ENCODE data around the gene VEGFC.

The VEGFC gene

GRCh38 chr4:176779421-176779820 is 13.3 kb downstream of the VEGFC start:
- H3K4me3 ChIP-seq (ENCODE audit: low read length), result no peak overlapping the region

GRCh38 chr4:176778491-176778890 is 14.2 kb downstream of the VEGFC start:
- H3K9ac ChIP-seq (ENCODE audit: low read length), result no peak overlapping the region
- no peaks in the 10 kb centered on the region for H3K36me3 ChIP-seq (ENCODE audit: control insufficient read depth, insufficient read depth, low read length)
- no peak overlapping the region for H3K4me3 ChIP-seq (ENCODE audit: low read length)
- no peaks in the 10 kb centered on the region for H3K27me3 ChIP-seq (ENCODE audit: control insufficient read depth, insufficient read depth, low read length)
- no peaks in the 10 kb centered on the region for H3K4me1 ChIP-seq (ENCODE audit: control insufficient read depth, insufficient read depth, low read length)
- H3K9me3 ChIP-seq (ENCODE audit: control insufficient read depth, low read length), result no peaks in the 10 kb centered on the region

More at GRCh38 chr4:176779421-176779820, 13.3 kb downstream of the VEGFC start:
- no peaks in the 10 kb centered on the region for H3K36me3 ChIP-seq (ENCODE audit: control insufficient read depth, insufficient read depth, low read length)
- H3K4me1 ChIP-seq (ENCODE audit: control insufficient read depth, insufficient read depth, low read length), result no peaks in the 10 kb centered on the region
- H3K9me3 ChIP-seq (ENCODE audit: control insufficient read depth, low read length), result no peaks in the 10 kb centered on the region
- no peak overlapping the region for H3K9ac ChIP-seq (ENCODE audit: low read length)
- no peaks in the 10 kb centered on the region for H3K27me3 ChIP-seq (ENCODE audit: control insufficient read depth, insufficient read depth, low read length)

GRCh38 chr4:176778063-176778462 is 14.7 kb downstream of the VEGFC start:
- H3K4me1 ChIP-seq (ENCODE audit: control insufficient read depth, insufficient read depth, low read length), result no peaks in the 10 kb centered on the region
- no peaks in the 10 kb centered on the region for H3K9me3 ChIP-seq (ENCODE audit: control insufficient read depth, low read length)
- no peaks in the 10 kb centered on the region for H3K36me3 ChIP-seq (ENCODE audit: control insufficient read depth, insufficient read depth, low read length)
- H3K4me3 ChIP-seq (ENCODE audit: low read length), result no peak overlapping the region
- no peaks in the 10 kb centered on the region for H3K27me3 ChIP-seq (ENCODE audit: control insufficient read depth, insufficient read depth, low read length)
- H3K9ac ChIP-seq (ENCODE audit: low read length), result no peak overlapping the region

GRCh38 chr4:176775338-176775737 is 17.4 kb downstream of the VEGFC start:
- H3K36me3 ChIP-seq (ENCODE audit: control insufficient read depth, insufficient read depth, low read length), result no peaks in the 10 kb centered on the region
- H3K27me3 ChIP-seq (ENCODE audit: control insufficient read depth, insufficient read depth, low read length), result no peaks in the 10 kb centered on the region
- H3K4me1 ChIP-seq (ENCODE audit: control insufficient read depth, insufficient read depth, low read length), result no peaks in the 10 kb centered on the region
- no peaks in the 10 kb centered on the region for H3K9me3 ChIP-seq (ENCODE audit: control insufficient read depth, low read length)
- no peak overlapping the region for H3K4me3 ChIP-seq (ENCODE audit: low read length)
- no peak overlapping the region for H3K9ac ChIP-seq (ENCODE audit: low read length)

GRCh38 chr4:176774852-176775251 is 17.9 kb downstream of the VEGFC start:
- Histone ChIP-seq H3K4me3 (ENCODE audit: low read length) (no peak overlapping the region), H3K36me3 (ENCODE audit: control insufficient read depth, insufficient read depth, low read length) (no peaks in the 10 kb centered on the region), H3K4me1 (ENCODE audit: control insufficient read depth, insufficient read depth, low read length) (no peaks in the 10 kb centered on the region), H3K9ac (ENCODE audit: low read length) (no peak overlapping the region), H3K27me3 (ENCODE audit: control insufficient read depth, insufficient read depth, low read length) (no peaks in the 10 kb centered on the region), H3K9me3 (ENCODE audit: control insufficient read depth, low read length) (no peaks in the 10 kb centered on the region)

- no peak overlapping the region for H3K4me3 ChIP-seq (ENCODE audit: low read length)
- H3K36me3 ChIP-seq (ENCODE audit: control insufficient read depth, insufficient read depth, low read length), result no peaks in the 10 kb centered on the region
- H3K27me3 ChIP-seq (ENCODE audit: control insufficient read depth, insufficient read depth, low read length), result no peaks in the 10 kb centered on the region
- no peak overlapping the region for H3K9ac ChIP-seq (ENCODE audit: low read length)
- no peaks in the 10 kb centered on the region for H3K4me1 ChIP-seq (ENCODE audit: control insufficient read depth, insufficient read depth, low read length)
- no peaks in the 10 kb centered on the region for H3K9me3 ChIP-seq (ENCODE audit: control insufficient read depth, low read length)
Measured at GRCh38 chr4:176769514-176769913, 23.2 kb downstream of the VEGFC start.

- no peaks in the 10 kb centered on the region for H3K4me1 ChIP-seq (ENCODE audit: control insufficient read depth, insufficient read depth, low read length)
- no peak overlapping the region for H3K9ac ChIP-seq (ENCODE audit: low read length)
- H3K4me3 ChIP-seq (ENCODE audit: low read length), result no peak overlapping the region
- no peaks in the 10 kb centered on the region for H3K36me3 ChIP-seq (ENCODE audit: control insufficient read depth, insufficient read depth, low read length)
- no peaks in the 10 kb centered on the region for H3K27me3 ChIP-seq (ENCODE audit: control insufficient read depth, insufficient read depth, low read length)
- H3K9me3 ChIP-seq (ENCODE audit: control insufficient read depth, low read length), result no peaks in the 10 kb centered on the region
Measured at GRCh38 chr4:176767183-176767582, 25.5 kb downstream of the VEGFC start.

GRCh38 chr4:176762661-176763308 is 29.9 kb downstream of the VEGFC start:
- H3K4me1 ChIP-seq (ENCODE audit: control insufficient read depth, insufficient read depth, low read length), result no peaks in the 10 kb centered on the region
- H3K9ac ChIP-seq (ENCODE audit: low read length), result no peak overlapping the region
- H3K36me3 ChIP-seq (ENCODE audit: control insufficient read depth, insufficient read depth, low read length), result no peaks in the 10 kb centered on the region
- no peaks in the 10 kb centered on the region for H3K9me3 ChIP-seq (ENCODE audit: control insufficient read depth, low read length)
- no peak overlapping the region for H3K4me3 ChIP-seq (ENCODE audit: low read length)
- no peaks in the 10 kb centered on the region for H3K27me3 ChIP-seq (ENCODE audit: control insufficient read depth, insufficient read depth, low read length)

- Histone ChIP-seq H3K9ac (ENCODE audit: low read length) (no peak overlapping the region), H3K4me3 (ENCODE audit: low read length) (no peak overlapping the region), H3K27me3 (ENCODE audit: control insufficient read depth, insufficient read depth, low read length) (no peaks in the 10 kb centered on the region), H3K9me3 (ENCODE audit: control insufficient read depth, low read length) (no peaks in the 10 kb centered on the region), H3K36me3 (ENCODE audit: control insufficient read depth, insufficient read depth, low read length) (no peaks in the 10 kb centered on the region), H3K4me1 (ENCODE audit: control insufficient read depth, insufficient read depth, low read length) (no peaks in the 10 kb centered on the region)
Measured at GRCh38 chr4:176761872-176762271, 30.9 kb downstream of the VEGFC start.

GRCh38 chr4:176760471-176760870 is 32.3 kb downstream of the VEGFC start:
- no peak overlapping the region for H3K9ac ChIP-seq (ENCODE audit: low read length)
- no peaks in the 10 kb centered on the region for H3K9me3 ChIP-seq (ENCODE audit: control insufficient read depth, low read length)
- no peaks in the 10 kb centered on the region for H3K27me3 ChIP-seq (ENCODE audit: control insufficient read depth, insufficient read depth, low read length)
- no peak overlapping the region for H3K4me3 ChIP-seq (ENCODE audit: low read length)
- no peaks in the 10 kb centered on the region for H3K36me3 ChIP-seq (ENCODE audit: control insufficient read depth, insufficient read depth, low read length)
- no peaks in the 10 kb centered on the region for H3K4me1 ChIP-seq (ENCODE audit: control insufficient read depth, insufficient read depth, low read length)

GRCh38 chr4:176758731-176759130 is 34.0 kb downstream of the VEGFC start:
- Histone ChIP-seq H3K9me3 (ENCODE audit: control insufficient read depth, low read length) (no peaks in the 10 kb centered on the region), H3K27me3 (ENCODE audit: control insufficient read depth, insufficient read depth, low read length) (no peaks in the 10 kb centered on the region), H3K4me3 (ENCODE audit: low read length) (no peak overlapping the region), H3K36me3 (ENCODE audit: control insufficient read depth, insufficient read depth, low read length) (no peaks in the 10 kb centered on the region), H3K9ac (ENCODE audit: low read length) (no peak overlapping the region), H3K4me1 (ENCODE audit: control insufficient read depth, insufficient read depth, low read length) (no peaks in the 10 kb centered on the region)

GRCh38 chr4:176758323-176758722 is 34.4 kb downstream of the VEGFC start:
- H3K9me3 ChIP-seq (ENCODE audit: control insufficient read depth, low read length), result no peaks in the 10 kb centered on the region
- H3K27me3 ChIP-seq (ENCODE audit: control insufficient read depth, insufficient read depth, low read length), result no peaks in the 10 kb centered on the region
- H3K9ac ChIP-seq (ENCODE audit: low read length), result no peak overlapping the region
- H3K4me3 ChIP-seq (ENCODE audit: low read length), result no peak overlapping the region
- H3K4me1 ChIP-seq (ENCODE audit: control insufficient read depth, insufficient read depth, low read length), result no peaks in the 10 kb centered on the region
- H3K36me3 ChIP-seq (ENCODE audit: control insufficient read depth, insufficient read depth, low read length), result no peaks in the 10 kb centered on the region

- Histone ChIP-seq H3K27me3 (ENCODE audit: control insufficient read depth, insufficient read depth, low read length) (no peaks in the 10 kb centered on the region), H3K4me1 (ENCODE audit: control insufficient read depth, insufficient read depth, low read length) (no peaks in the 10 kb centered on the region), H3K9ac (ENCODE audit: low read length) (no peak overlapping the region), H3K9me3 (ENCODE audit: control insufficient read depth, low read length) (no peaks in the 10 kb centered on the region), H3K36me3 (ENCODE audit: control insufficient read depth, insufficient read depth, low read length) (no peaks in the 10 kb centered on the region), H3K4me3 (ENCODE audit: low read length) (no peak overlapping the region)
Measured at GRCh38 chr4:176755613-176756012, 37.1 kb downstream of the VEGFC start.
